ENCODE data around the gene TPM3. TPM values are rescaled to one million over a fixed set of nuclear protein-coding genes. Genes with fewer than 3 reads are reported as not detected.
"Not testable (repeated sequence)": the region's sequence is repeated elsewhere in the genome, so short reads cannot be mapped to it uniquely, and the experiment has no call there.

TPM3 gene
- polyA plus RNA-seq (2013, experiment 1 of 2), result 424 TPM
- polyA plus RNA-seq (2013, experiment 2 of 2), result 440 TPM

- Histone ChIP-seq H3K27ac (ENCODE audit: low read depth, low read length) (no peak within 1 kb of the TSS), H3K9me3 (ENCODE audit: insufficient read depth, low read depth, low read length) (no peaks in the 10 kb centered on the region), H3K36me3 (ENCODE audit: insufficient read depth, low read length) (no peaks in the 10 kb centered on the region), H3K27me3 (ENCODE audit: insufficient read depth, low read length) (no peaks in the 10 kb centered on the region), H3K9ac (ENCODE audit: low read depth, low read length) (no peak within 1 kb of the TSS), H3K4me1 (ENCODE audit: insufficient read depth, low read length) (peaks cover 8% of the 10 kb centered on the region), H3K4me3 (ENCODE audit: low read length) (no peak within 1 kb of the TSS)
- 67% methylated on average over 1 of the region's 1 CpG for WGBS
Observed at GRCh38 chr1:154191990-154192461, at the start of gene TPM3. TSS of gene TPM3 (minus strand) at chr1:154192100. CDS start at chr1:154192018, 82 bp downstream.

GRCh38 chr1:154240294-154240833, 48.5 kb upstream of the TPM3 start:
- no peaks in the 10 kb centered on the region for H3K27me3 ChIP-seq (ENCODE audit: insufficient read depth, low read length)
- no peaks in the 10 kb centered on the region for H3K4me1 ChIP-seq (ENCODE audit: insufficient read depth, low read length)
- H3K9ac ChIP-seq (ENCODE audit: low read depth, low read length), result no peak overlapping the region
- H3K36me3 ChIP-seq (ENCODE audit: insufficient read depth, low read length), result peaks cover 97% of the 10 kb centered on the region
- WGBS, result 95% methylated on average over 3 of the region's 3 CpGs
- no peaks in the 10 kb centered on the region for H3K9me3 ChIP-seq (ENCODE audit: insufficient read depth, low read depth, low read length)
- H3K27ac ChIP-seq (ENCODE audit: low read depth, low read length), result no peak overlapping the region
- no peak overlapping the region for H3K4me3 ChIP-seq (ENCODE audit: low read length)

GRCh38 chr1:154239491-154239890, 47.6 kb upstream of the TPM3 start:
- WGBS, result over 99% methylated on average over 3 of the region's 3 CpGs
- Histone ChIP-seq H3K27ac (ENCODE audit: low read depth, low read length) (no peak overlapping the region), H3K4me3 (ENCODE audit: low read length) (no peak overlapping the region), H3K9ac (ENCODE audit: low read depth, low read length) (no peak overlapping the region), H3K27me3 (ENCODE audit: insufficient read depth, low read length) (no peaks in the 10 kb centered on the region), H3K36me3 (ENCODE audit: insufficient read depth, low read length) (peaks cover 97% of the 10 kb centered on the region), H3K4me1 (ENCODE audit: insufficient read depth, low read length) (no peaks in the 10 kb centered on the region), H3K9me3 (ENCODE audit: insufficient read depth, low read depth, low read length) (no peaks in the 10 kb centered on the region)

GRCh38 chr1:154237880-154238506, 46.1 kb upstream of the TPM3 start:
- Histone ChIP-seq H3K27ac (ENCODE audit: low read depth, low read length) (no peak overlapping the region), H3K9ac (ENCODE audit: low read depth, low read length) (no peak overlapping the region), H3K27me3 (ENCODE audit: insufficient read depth, low read length) (no peaks in the 10 kb centered on the region), H3K9me3 (ENCODE audit: insufficient read depth, low read depth, low read length) (no peaks in the 10 kb centered on the region), H3K36me3 (ENCODE audit: insufficient read depth, low read length) (peaks cover 92% of the 10 kb centered on the region), H3K4me3 (ENCODE audit: low read length) (no peak overlapping the region), H3K4me1 (ENCODE audit: insufficient read depth, low read length) (no peaks in the 10 kb centered on the region)
- WGBS, result 94% methylated on average over 6 of the region's 6 CpGs

GRCh38 chr1:154237435-154237834, 45.5 kb upstream of the TPM3 start:
- Histone ChIP-seq H3K4me1 (ENCODE audit: insufficient read depth, low read length) (no peaks in the 10 kb centered on the region), H3K4me3 (ENCODE audit: low read length) (no peak overlapping the region), H3K27me3 (ENCODE audit: insufficient read depth, low read length) (no peaks in the 10 kb centered on the region), H3K36me3 (ENCODE audit: insufficient read depth, low read length) (peaks cover 92% of the 10 kb centered on the region), H3K27ac (ENCODE audit: low read depth, low read length) (no peak overlapping the region), H3K9me3 (ENCODE audit: insufficient read depth, low read depth, low read length) (no peaks in the 10 kb centered on the region), H3K9ac (ENCODE audit: low read depth, low read length) (no peak overlapping the region)
- 93% methylated on average over 2 of the region's 2 CpGs for WGBS

- 96% methylated on average over 4 of the region's 4 CpGs for whole genome bisulfite sequencing
- Histone ChIP-seq H3K9me3 (ENCODE audit: insufficient read depth, low read depth, low read length) (no peaks in the 10 kb centered on the region), H3K4me3 (ENCODE audit: low read length) (no peak overlapping the region), H3K4me1 (ENCODE audit: insufficient read depth, low read length) (no peaks in the 10 kb centered on the region), H3K36me3 (ENCODE audit: insufficient read depth, low read length) (peaks cover 92% of the 10 kb centered on the region), H3K27ac (ENCODE audit: low read depth, low read length) (no peak overlapping the region), H3K9ac (ENCODE audit: low read depth, low read length) (no peak overlapping the region), H3K27me3 (ENCODE audit: insufficient read depth, low read length) (no peaks in the 10 kb centered on the region)
Observed at GRCh38 chr1:154236855-154237254, 45.0 kb upstream of the TPM3 start.

GRCh38 chr1:154233127-154233526, 41.2 kb upstream of the TPM3 start:
- 97% methylated on average over 12 of the region's 12 CpGs for WGBS
- peaks cover 94% of the 10 kb centered on the region for H3K36me3 ChIP-seq (ENCODE audit: insufficient read depth, low read length)
- not testable (repeated sequence) for H3K27ac ChIP-seq (ENCODE audit: low read depth, low read length); H3K9ac ChIP-seq (ENCODE audit: low read depth, low read length); H3K27me3 ChIP-seq (ENCODE audit: insufficient read depth, low read length); H3K9me3 ChIP-seq (ENCODE audit: insufficient read depth, low read depth, low read length); H3K4me1 ChIP-seq (ENCODE audit: insufficient read depth, low read length); H3K4me3 ChIP-seq (ENCODE audit: low read length)

GRCh38 chr1:154231112-154231511, 39.2 kb upstream of the TPM3 start:
- peaks cover 93% of the 10 kb centered on the region for H3K36me3 ChIP-seq (ENCODE audit: insufficient read depth, low read length)
- 97% methylated on average over 2 of the region's 3 CpGs for WGBS
- H3K27ac ChIP-seq (ENCODE audit: low read depth, low read length); H3K9ac ChIP-seq (ENCODE audit: low read depth, low read length); H3K27me3 ChIP-seq (ENCODE audit: insufficient read depth, low read length); H3K9me3 ChIP-seq (ENCODE audit: insufficient read depth, low read depth, low read length); H3K4me1 ChIP-seq (ENCODE audit: insufficient read depth, low read length); H3K4me3 ChIP-seq (ENCODE audit: low read length): not testable (repeated sequence)

GRCh38 chr1:154225370-154225769, 33.5 kb upstream of the TPM3 start:
- 94% methylated on average over 2 of the region's 2 CpGs for WGBS

GRCh38 chr1:154223621-154224020, 31.7 kb upstream of the TPM3 start:
- Histone ChIP-seq H3K4me1 (ENCODE audit: insufficient read depth, low read length) (peaks cover 23% of the 10 kb centered on the region), H3K4me3 (ENCODE audit: low read length) (peak overlapping the region; percentile 91), H3K27me3 (ENCODE audit: insufficient read depth, low read length) (no peaks in the 10 kb centered on the region), H3K36me3 (ENCODE audit: insufficient read depth, low read length) (peaks cover 57% of the 10 kb centered on the region), H3K9me3 (ENCODE audit: insufficient read depth, low read depth, low read length) (no peaks in the 10 kb centered on the region), H3K9ac (ENCODE audit: low read depth, low read length) (peak overlapping the region; percentile 21; the same call in 1 of the 2 replicates), H3K27ac (ENCODE audit: low read depth, low read length) (no peak overlapping the region)
- 100% methylated on average over 1 of the region's 2 CpGs for WGBS

More at GRCh38 chr1:154225370-154225769, 33.5 kb upstream of the TPM3 start:
- Histone ChIP-seq H3K27me3 (ENCODE audit: insufficient read depth, low read length) (no peaks in the 10 kb centered on the region), H3K36me3 (ENCODE audit: insufficient read depth, low read length) (peaks cover 66% of the 10 kb centered on the region), H3K9ac (ENCODE audit: low read depth, low read length) (no peak overlapping the region), H3K4me1 (ENCODE audit: insufficient read depth, low read length) (peaks cover 16% of the 10 kb centered on the region), H3K27ac (ENCODE audit: low read depth, low read length) (no peak overlapping the region), H3K4me3 (ENCODE audit: low read length) (no peak overlapping the region), H3K9me3 (ENCODE audit: insufficient read depth, low read depth, low read length) (no peaks in the 10 kb centered on the region)

- H3K36me3 ChIP-seq (ENCODE audit: insufficient read depth, low read length), result peaks cover 58% of the 10 kb centered on the region
- peaks cover 29% of the 10 kb centered on the region for H3K4me1 ChIP-seq (ENCODE audit: insufficient read depth, low read length)
- H3K9ac ChIP-seq (ENCODE audit: low read depth, low read length), result no peak overlapping the region
- WGBS, result 86% methylated on average over 1 of the region's 1 CpG
- H3K27me3 ChIP-seq (ENCODE audit: insufficient read depth, low read length), result no peaks in the 10 kb centered on the region
- peak overlapping the region; percentile 91 for H3K4me3 ChIP-seq (ENCODE audit: low read length)
- no peaks in the 10 kb centered on the region for H3K9me3 ChIP-seq (ENCODE audit: insufficient read depth, low read depth, low read length)
- no peak overlapping the region for H3K27ac ChIP-seq (ENCODE audit: low read depth, low read length)
Observed at GRCh38 chr1:154222918-154223317, 31.0 kb upstream of the TPM3 start.
